EL (cell line): ENCODE measurements around the gene RBM14.
"Not testable (repeated sequence)": the region's sequence is repeated elsewhere in the genome, so short reads cannot be mapped to it uniquely, and the experiment has no call there.

Experiments used
- DNase-seq: peaks from one replicate; pipeline ENCODE4 v3.0.0-alpha.2; 2016

Gene RBM14

DNA sequence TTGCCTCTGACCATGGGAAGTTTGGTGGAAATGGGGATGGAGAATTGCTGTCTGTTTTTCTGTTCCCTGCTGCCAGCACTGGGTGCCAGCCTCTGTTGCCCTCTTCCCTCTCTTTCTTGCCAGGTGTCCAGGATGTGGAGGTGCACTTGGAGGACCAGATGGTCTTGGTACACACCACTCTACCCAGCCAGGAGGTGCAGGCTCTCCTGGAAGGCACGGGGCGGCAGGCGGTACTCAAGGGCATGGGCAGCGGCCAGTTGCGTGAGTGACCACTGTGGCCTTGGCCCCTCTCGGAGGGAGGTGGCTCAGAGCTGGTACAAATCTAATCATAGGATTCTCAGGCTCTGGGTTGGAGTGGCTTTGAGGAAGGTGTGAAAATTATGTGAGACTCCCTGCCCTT is 17.4 kb upstream of the RBM14 start:
- no peak for DNase-seq

GRCh38 chr11:66600219-66600618 is 16.2 kb upstream of the RBM14 start:
- no peak for DNase-seq

DNA sequence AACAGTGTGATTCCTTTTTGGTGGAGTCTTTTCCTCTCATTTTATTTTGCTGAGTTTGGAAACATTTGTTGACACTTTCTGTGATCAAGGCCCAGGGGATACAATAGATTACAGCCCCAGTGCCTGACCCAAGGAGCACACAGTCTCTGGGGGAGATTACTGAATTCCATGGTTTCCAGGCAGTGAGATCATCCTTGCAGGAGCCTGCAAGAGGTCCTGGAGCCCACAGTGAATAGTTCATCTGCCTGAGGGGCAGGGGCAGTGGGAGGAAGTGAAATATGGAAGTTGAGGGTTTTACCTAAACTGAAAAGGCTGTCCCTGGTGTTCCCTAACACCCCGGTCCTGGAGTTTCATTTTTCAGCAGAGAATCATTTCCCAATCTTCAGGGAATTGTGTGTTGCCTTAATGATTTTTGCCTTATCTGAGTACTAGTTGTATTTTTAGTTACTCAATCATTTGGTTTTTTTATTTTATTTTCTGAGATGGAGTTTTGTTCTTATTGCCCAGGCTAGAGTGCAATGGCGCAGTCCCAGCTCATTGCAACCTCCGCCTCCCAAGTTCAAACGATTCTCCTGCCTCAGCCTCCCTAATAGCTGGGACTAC is 15.7 kb upstream of the RBM14 start:
- DNase-seq = no peak

- no peak for DNase-seq
These were observed 13.4 kb upstream of the RBM14 start for GRCh38 chr11:66603072-66603471.

DNA sequence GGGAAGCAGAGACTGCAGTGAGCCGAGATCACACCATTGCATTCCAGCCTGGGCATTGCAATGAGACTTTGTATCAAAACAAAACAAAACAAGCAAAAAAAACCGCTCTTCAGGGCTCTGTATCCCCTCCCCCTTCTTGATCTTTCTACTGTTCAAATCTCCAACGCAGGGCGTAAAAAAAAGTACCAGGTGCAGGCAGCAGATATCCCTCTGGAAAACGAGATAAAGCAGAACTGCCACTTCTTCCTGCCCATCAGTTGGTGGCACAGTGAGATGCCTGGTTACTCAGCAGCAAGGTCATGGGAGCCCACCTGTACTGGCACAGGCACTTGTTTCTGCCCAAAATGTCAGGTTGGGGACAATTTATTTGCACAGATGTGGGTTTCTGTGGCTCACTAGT is 12.3 kb upstream of the RBM14 start:
- no peak for DNase-seq

DNA sequence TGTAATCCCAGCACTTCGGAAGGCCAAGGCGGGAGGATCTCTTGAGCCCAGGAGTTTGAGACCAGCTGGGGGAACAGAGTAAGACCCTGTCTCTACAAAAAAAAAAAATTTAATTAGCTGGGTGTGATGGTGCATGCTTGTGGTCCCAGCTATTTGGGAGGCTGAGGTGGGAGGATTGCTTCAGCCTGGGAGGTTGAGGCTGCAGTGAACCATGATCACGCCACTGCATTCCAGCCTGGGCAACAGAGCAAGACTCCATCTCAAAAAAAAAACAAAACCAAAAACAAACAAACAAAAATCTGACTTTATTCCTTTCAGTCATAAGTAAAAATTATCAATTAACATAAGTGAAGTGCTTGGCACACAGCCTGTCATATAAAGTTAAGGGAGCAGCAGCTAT is 9.8 kb upstream of the RBM14 start:
- not testable (repeated sequence) for DNase-seq

DNA sequence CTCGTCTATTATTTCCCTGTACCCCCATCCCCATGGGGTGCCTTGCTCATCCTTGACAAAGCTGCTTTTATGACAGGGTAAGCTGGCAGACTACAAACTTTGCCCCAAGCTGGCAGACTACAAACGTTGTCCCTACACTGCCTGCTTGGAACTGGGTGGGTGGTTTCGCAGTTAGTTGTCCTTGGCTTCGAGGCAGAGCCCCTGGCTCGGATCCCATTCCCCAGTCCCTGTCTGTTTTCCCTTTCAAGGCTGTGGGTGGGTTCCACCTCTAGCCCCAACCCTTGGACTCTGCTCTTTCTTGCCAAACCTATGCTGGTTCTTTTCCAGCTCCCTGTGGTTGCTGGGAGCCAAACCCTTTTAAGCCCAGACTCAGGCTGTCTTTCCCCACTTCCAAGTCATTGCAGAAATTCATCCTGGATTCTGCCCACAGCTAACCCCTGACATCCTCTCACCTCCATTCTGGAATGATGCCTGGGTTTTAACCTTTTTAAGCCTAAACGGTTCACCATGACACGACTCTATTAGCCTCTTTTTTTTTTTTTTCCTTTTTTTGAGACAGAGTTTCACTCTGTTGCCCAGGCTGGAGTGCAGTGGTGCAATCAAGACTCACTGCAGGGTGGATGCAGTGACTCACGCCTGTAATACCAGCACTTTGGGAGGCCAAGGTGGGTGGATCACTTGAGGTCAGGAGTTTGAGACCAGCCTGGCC is 9.2 kb upstream of the RBM14 start:
- DNase-seq = peak; percentile 35

DNA sequence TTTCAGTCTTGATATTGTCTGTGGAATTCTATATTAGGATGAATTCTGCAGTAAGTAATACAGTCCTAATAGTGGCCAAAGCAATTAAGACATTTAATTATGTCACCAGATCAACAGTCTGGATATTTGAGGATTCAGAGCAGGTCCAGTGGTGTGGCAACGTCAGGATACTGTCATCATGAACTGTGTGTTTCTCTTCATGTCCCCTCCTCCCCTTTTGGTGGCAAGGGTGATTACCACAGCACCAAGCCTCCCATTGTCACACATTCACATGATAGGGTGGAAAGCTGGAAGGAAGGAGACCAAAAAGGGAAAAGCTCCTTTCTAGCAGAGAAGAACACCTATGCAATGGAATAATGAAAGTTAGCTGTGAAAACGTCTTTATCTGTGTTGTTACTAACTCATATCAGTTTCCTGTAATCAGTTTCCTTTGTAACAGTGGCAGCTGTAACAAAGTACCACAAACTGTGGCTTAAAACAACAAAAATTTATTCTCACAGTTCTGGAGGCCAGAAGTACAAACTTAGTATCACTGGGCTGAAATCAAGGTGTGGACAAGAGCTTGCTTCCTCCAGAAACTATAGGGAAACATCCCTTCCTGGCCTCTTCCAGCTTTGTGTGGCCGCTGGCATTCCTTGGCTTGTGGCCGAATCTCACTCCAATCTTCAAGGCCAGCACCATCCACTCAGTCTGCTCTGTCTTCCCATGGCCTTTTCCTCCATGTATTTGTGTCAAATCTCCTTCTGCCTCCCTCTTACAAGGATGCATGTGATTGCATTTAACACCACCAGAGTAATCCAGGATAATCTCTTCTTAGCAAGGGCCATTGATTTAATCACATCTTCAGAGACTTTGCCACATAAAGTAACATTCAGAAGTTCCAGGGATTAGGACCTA is 6.5 kb upstream of the RBM14 start:
- DNase-seq = no peak

- no peak for DNase-seq
These were observed 4.0 kb upstream of the RBM14 start for GRCh38 chr11:66612458-66612857.

GRCh38 chr11:66614073-66614472 is 2.4 kb upstream of the RBM14 start:
- no peak for DNase-seq

DNA sequence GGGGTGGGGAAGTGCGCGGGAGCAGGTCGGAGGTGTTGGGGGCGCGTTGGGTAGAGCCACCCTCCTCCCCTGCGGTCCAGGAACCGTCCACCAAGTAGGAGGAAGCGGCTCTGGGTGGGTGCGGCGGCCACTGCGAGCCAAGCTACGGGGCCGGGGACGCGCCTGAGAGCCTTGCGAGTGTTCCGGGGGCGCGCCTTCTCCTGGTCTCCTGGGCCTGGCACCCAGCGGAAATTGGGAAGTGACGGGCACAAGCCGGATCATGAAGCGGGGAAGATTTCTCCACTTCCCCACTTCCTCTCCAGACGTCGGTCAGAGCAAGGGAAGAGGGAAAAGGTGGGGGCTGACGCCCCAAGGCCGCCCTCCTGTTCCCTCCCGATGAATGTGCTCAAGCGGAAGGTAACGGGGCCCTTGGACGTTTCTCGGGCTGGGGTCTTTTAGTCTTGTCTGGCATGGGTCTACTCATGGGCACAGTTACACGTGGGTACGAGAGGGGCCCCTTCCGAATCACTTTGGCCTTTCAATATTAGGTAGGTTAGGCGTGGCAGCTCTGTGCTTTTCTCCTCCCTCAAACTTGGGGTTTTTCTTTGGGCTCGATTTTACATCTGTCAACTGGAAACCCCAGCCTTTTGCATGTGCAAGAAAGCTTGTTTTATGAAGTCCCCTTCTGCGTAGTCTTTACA is 865 bp downstream of the RBM14 start:
- peak; percentile 65 for DNase-seq

DNA sequence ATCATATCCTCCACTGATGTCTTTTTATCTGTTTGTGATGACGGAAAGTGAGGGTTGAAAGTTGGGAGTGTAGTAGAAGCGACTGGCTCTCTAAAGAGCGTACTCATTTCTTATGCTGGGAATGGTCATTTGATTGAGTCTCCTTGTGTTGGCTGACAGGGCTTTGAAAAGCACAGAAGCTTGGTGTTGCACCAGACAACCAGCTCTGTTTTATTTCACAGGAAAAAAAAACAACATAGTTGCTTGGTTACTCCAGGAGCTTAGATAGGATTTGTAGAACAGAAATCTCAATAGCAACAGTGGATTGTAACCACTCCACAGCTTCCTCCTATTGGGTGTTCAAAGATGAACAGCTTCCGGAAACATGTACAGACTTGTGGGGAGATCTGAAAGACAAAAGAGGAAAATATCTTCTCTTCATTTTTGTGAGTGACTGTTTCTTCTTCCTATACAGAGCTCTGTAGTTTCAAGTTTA is 2.7 kb downstream of the RBM14 start:
- peak; percentile 26 for DNase-seq

GRCh38 chr11:66624450-66624849 is 8.0 kb downstream of the RBM14 start:
- DNase-seq = no peak

DNA sequence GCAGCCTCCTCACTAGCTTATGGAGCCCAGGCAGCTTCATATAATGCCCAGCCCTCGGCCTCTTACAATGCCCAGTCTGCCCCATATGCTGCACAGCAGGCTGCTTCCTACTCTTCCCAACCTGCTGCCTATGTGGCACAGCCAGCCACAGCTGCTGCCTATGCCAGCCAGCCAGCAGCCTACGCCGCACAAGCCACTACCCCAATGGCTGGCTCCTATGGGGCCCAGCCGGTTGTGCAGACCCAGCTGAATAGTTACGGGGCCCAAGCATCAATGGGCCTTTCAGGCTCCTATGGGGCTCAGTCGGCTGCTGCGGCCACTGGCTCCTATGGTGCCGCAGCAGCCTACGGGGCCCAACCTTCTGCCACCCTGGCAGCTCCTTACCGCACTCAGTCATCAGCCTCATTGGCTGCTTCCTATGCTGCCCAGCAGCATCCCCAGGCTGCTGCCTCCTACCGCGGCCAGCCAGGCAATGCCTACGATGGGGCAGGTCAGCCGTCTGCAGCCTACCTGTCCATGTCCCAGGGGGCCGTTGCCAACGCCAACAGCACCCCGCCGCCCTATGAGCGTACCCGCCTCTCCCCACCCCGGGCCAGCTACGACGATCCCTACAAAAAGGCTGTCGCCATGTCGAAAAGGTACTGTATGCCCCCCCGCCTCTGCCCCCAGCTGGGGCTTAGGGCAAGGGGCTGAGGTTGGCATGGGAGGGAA is 8.8 kb downstream of the RBM14 start:
- no peak for DNase-seq

DNA sequence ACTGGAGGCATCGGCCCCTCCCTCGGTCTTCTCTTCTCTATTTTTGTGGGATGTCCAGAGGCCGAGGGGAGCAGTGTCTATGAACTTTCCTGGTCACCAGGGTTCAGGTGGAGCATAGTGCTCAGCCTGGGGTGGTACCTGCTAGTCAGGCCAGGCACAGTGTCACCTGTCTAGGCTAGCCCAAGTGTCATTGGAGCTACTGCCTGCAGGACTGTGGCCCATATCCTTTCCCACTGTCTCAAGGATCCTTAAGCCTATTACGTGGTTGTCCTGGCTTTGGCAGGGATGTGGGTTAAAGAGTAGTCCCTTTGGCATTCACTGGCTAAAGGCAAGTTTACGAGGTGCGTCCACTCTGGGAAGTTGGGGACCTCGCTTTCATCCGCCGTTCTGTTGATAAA is 9.3 kb downstream of the RBM14 start:
- no peak for DNase-seq

DNA sequence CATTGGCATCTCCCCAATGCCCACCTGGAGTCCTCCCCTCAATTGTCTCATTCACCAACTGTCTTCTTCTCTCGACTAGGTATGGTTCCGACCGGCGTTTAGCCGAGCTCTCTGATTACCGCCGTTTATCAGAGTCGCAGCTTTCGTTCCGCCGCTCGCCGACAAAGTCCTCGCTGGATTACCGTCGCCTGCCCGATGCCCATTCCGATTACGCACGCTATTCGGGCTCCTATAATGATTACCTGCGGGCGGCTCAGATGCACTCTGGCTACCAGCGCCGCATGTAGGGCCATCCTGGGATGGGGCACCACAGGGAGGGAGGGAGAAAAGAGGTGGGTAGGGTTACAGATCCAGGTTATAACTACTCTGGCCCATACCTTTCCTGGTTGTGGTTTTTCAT is 10.0 kb downstream of the RBM14 start:
- DNase-seq = no peak

DNA sequence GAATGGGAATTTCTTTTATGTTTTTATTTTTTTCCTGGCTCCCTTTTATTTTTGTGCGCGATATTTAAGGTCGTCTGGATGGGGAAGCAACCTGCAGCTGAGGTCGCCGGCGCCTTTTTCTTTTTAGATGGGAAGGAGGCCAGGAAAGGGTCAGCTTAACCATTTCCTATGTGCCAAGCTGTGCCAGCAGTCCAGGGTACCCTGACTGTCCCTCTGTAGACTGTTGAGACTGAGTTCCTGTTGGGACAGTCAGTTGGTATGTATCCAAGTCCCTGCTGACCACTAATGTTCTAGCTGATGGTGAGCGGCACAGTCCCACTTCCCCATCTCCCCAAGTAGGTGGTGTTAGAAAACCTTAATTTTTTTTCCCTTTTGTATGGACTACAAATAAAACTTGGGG is 10.5 kb downstream of the RBM14 start:
- no peak for DNase-seq

DNA sequence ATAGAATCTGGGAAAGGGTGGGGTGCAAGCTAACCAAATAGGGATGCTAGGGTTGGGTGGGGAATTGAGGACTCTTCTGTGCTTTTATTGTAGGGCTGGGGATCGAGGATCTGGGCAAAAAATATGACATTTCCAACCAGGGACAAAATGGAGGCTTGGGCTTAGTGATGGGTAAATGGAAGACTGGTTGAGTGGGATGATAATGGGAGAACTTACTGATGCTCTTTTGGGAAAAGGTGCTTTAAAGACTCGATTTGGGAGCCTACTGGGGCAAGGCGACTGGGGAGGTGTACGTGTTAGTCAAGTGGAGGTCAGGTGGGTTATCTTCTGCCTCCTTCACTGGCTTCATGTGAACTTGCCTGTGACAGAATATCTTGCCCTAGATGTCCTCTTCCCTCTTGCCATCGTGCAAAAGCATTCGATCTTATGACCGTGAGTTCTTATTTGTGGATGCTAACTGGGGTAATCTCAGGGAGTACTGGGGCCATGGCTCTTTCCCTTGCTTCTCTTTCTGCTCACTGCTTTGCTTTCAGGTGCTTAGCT is 11.7 kb downstream of the RBM14 start:
- no peak for DNase-seq

- no peak for DNase-seq
These were observed 12.9 kb downstream of the RBM14 start for GRCh38 chr11:66629356-66629755.

DNA sequence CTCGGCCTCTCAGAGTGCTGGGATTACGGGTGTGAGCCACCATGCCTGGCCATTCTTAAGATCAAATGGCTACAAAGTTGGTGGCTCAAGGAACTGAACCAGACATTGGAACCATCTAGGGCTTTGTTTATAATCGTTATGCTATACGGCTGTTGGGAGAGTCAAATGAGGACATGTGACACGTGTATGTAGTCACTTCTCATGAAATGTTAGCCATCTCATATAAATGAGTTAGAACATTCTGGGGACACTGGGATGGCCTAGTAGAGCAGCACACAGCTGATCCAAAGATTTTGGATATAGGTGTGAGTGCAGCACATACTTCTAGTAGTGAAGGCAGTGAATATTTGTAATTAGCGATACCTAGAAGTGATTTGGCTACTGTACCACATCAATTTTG is 15.5 kb downstream of the RBM14 start:
- DNase-seq = no peak

GRCh38 chr11:66632952-66633351 is 16.5 kb downstream of the RBM14 start:
- DNase-seq = no peak

- DNase-seq = no peak
These were observed 20.0 kb downstream of the RBM14 start for GRCh38 chr11:66636411-66636810.
